H1 (cell line): ENCODE results near the gene JAG2. TPM values are rescaled to one million over a fixed set of nuclear protein-coding genes. Genes with fewer than 3 reads are reported as not detected.

Experiments
- CTCF ChIA-PET: fragments of 300-600 bp; sonication (Branson Sonifier 250); formaldehyde crosslinking; loops from one replicate; lab custom pipeline; 2021; ENCODE audit not compliant: partially characterized antibody; lab: Charles Lee
- POLR2A ChIA-PET: fragments of 300-600 bp; sonication (Branson Sonifier 250); formaldehyde crosslinking; loops from one replicate; lab custom pipeline; 2021; ENCODE audit warnings: inconsistent platforms; ENCODE audit not compliant: partially characterized antibody; lab: Charles Lee
- DNase-seq, 2 experiments: peaks; one replicate each; pipeline versions ENCODE4 v3.0.0 to v3.0.0-alpha.2; 2010 to 2022; ENCODE audit warnings: low spot score in 2 of 2, low read depth in 1 of 2, mixed read lengths in 1 of 2
- FAIRE-seq: peaks from 2 replicates; lab custom pipeline; 2011; peaks lifted over from hg19 to GRCh38; lab: Jason Lieb, UNC
- H2AFZ ChIP-seq: 2 replicates; pipeline ENCODE4 v1.8.1; 2012; ENCODE audit warnings: low read length, inconsistent platforms
- H2AK5ac ChIP-seq: 2 replicates; pipeline ENCODE4 v1.6.1; 2013; ENCODE audit warnings: low read depth, low read length
- H2BK120ac ChIP-seq: replicated peaks from 2 replicates; pipeline ENCODE3; 2013; ENCODE audit warnings: low read depth, low read length, inconsistent platforms
- H2BK12ac ChIP-seq: 2 replicates; pipeline ENCODE4 v1.6.1; 2013; ENCODE audit warnings: low read depth, low read length
- H2BK15ac ChIP-seq: 2 replicates; pipeline ENCODE4 v1.6.1; 2013; ENCODE audit warnings: low read length
- H2BK20ac ChIP-seq: 2 replicates; pipeline ENCODE4 v1.6.1; 2013; ENCODE audit warnings: low read length
- H2BK5ac ChIP-seq: 2 replicates; pipeline ENCODE4 v1.6.1; 2013; ENCODE audit warnings: low read depth, low read length
- H3K14ac ChIP-seq: 2 replicates; pipeline ENCODE4 v1.6.1; 2013; ENCODE audit warnings: inconsistent platforms; ENCODE audit not compliant: insufficient read length
- H3K18ac ChIP-seq: 2 replicates; pipeline ENCODE4 v1.6.1; 2013; ENCODE audit warnings: low read length; ENCODE audit errors: extremely low read depth
- H3K23ac ChIP-seq: 2 replicates; pipeline ENCODE4 v1.6.1; 2013; ENCODE audit warnings: inconsistent platforms; ENCODE audit not compliant: insufficient read length
- H3K23me2 ChIP-seq: 2 replicates; pipeline ENCODE4 v1.6.1; 2013; ENCODE audit warnings: low read depth, low read length
- H3K27ac ChIP-seq: 2 replicates; pipeline ENCODE4 v1.6.1; 2011; ENCODE audit warnings: low read depth, low read length, inconsistent platforms
- H3K27me3 ChIP-seq, 4 experiments: replicated peaks in 1 of 4; 1 replicate in 1 of 4; 2 replicates in 3 of 4; pipeline versions ENCODE4 v1.6.1 to v1.8.1; 2011 to 2013; ENCODE audit warnings: low read length in 3 of 4, mild to moderate bottlenecking in 3 of 4, inconsistent platforms in 2 of 4, mixed read lengths in 2 of 4, moderate library complexity in 1 of 4; ENCODE audit not compliant: control insufficient read depth in 3 of 4, insufficient read depth in 3 of 4; ENCODE audit errors: extremely low read depth in 1 of 4
- H3K36me3 ChIP-seq, 4 experiments: 2 replicates each; pipeline versions ENCODE4 v1.6.1 to v1.8.1; 2011 to 2013; ENCODE audit warnings: mild to moderate bottlenecking in 4 of 4, low read length in 3 of 4, moderate library complexity in 2 of 4, control low read depth in 1 of 4, inconsistent platforms in 1 of 4; ENCODE audit not compliant: insufficient read depth in 4 of 4, control insufficient read depth in 2 of 4
- H3K4ac ChIP-seq: replicated peaks from 2 replicates; pipeline ENCODE3; 2013; ENCODE audit warnings: low read length, low read depth, mixed read lengths, inconsistent platforms; ENCODE audit not compliant: insufficient read length
- H3K4me1 ChIP-seq, 4 experiments: replicated peaks in 1 of 4; 1 replicate in 1 of 4; 2 replicates in 3 of 4; pipeline versions ENCODE4 v1.6.1 to v1.8.1; 2011 to 2013; ENCODE audit warnings: low read length in 3 of 4, inconsistent platforms in 2 of 4, mixed read lengths in 1 of 4; ENCODE audit not compliant: insufficient read depth in 4 of 4, control insufficient read depth in 3 of 4
- H3K4me2 ChIP-seq, 2 experiments: 2 replicates each; pipeline versions ENCODE4 v1.6.1 to v1.8.1; 2011 to 2013; ENCODE audit warnings: low read depth in 2 of 2, low read length in 2 of 2, control low read depth in 1 of 2, inconsistent platforms in 1 of 2, mild to moderate bottlenecking in 1 of 2; ENCODE audit not compliant: insufficient read depth in 1 of 2
- H3K4me3 ChIP-seq, 4 experiments: fragments of 200-600, 300-600 bp in 1 of 4; sonication (generic), shearing (Covaris generic), sonication (Bioruptor Twin) in 1 of 4; 2 replicates each; pipeline versions ENCODE4 v1.5.1 to v1.8.1; 2011 to 2016; ENCODE audit warnings: low read length in 4 of 4, low read depth in 3 of 4, control low read depth in 2 of 4, inconsistent platforms in 2 of 4, mild to moderate bottlenecking in 2 of 4, mixed read lengths in 1 of 4, moderate library complexity in 1 of 4; ENCODE audit not compliant: insufficient read depth in 2 of 4; ENCODE audit errors: extremely low read depth in 1 of 4
- H3K56ac ChIP-seq: replicated peaks from 2 replicates; pipeline ENCODE3; 2013; ENCODE audit warnings: low read depth, mild to moderate bottlenecking, mixed read lengths, low read length, inconsistent platforms; ENCODE audit not compliant: insufficient read length
- H3K79me1 ChIP-seq: 2 replicates; pipeline ENCODE4 v1.6.1; 2013; ENCODE audit warnings: low read depth, low read length, control low read depth
- H3K79me2 ChIP-seq, 2 experiments: 2 replicates each; pipeline versions ENCODE4 v1.6.1 to v1.8.1; 2012 to 2013; ENCODE audit warnings: low read length in 2 of 2, mild to moderate bottlenecking in 2 of 2, inconsistent platforms in 1 of 2; ENCODE audit not compliant: insufficient read depth in 2 of 2, control insufficient read depth in 1 of 2
- H3K9ac ChIP-seq, 4 experiments: replicated peaks in 1 of 4; 1 replicate in 1 of 4; 2 replicates in 3 of 4; pipeline versions ENCODE4 v1.6.1 to v1.8.1; 2011 to 2013; ENCODE audit warnings: low read depth in 3 of 4, low read length in 3 of 4, control low read depth in 2 of 4, mild to moderate bottlenecking in 2 of 4, moderate library complexity in 2 of 4, inconsistent platforms in 1 of 4; ENCODE audit errors: extremely low read depth in 1 of 4
- H3K9me3 ChIP-seq, 2 experiments: 2 replicates each; pipeline versions ENCODE4 v1.6.1 to v1.8.1; 2012 to 2013; ENCODE audit warnings: mild to moderate bottlenecking in 2 of 2, moderate library complexity in 2 of 2, control low read depth in 1 of 2, inconsistent platforms in 1 of 2, low read depth in 1 of 2, low read length in 1 of 2, mixed read lengths in 1 of 2; ENCODE audit not compliant: insufficient read depth in 2 of 2
- H4K20me1 ChIP-seq, 2 experiments: replicated peaks in 1 of 2; 2 replicates each; pipeline versions ENCODE3 to v1.8.1; 2011 to 2013; ENCODE audit warnings: inconsistent platforms in 2 of 2, low read length in 2 of 2, mild to moderate bottlenecking in 1 of 2; ENCODE audit not compliant: insufficient read depth in 2 of 2, control insufficient read depth in 1 of 2
- H4K5ac ChIP-seq: 2 replicates; pipeline ENCODE4 v1.6.1; 2013; ENCODE audit warnings: low read length, low read depth, mixed read lengths, inconsistent platforms; ENCODE audit not compliant: insufficient read length
- H4K8ac ChIP-seq: 2 replicates; pipeline ENCODE4 v1.8.0; 2013; ENCODE audit warnings: mild to moderate bottlenecking, moderate library complexity, low read length, inconsistent platforms; ENCODE audit not compliant: insufficient read depth; ENCODE audit errors: extremely low read depth
- H4K91ac ChIP-seq: replicated peaks from 2 replicates; pipeline ENCODE3; 2013; ENCODE audit warnings: low read length, mixed read lengths, inconsistent platforms; ENCODE audit not compliant: insufficient read length
- ASH2L ChIP-seq: fragments of 200-600, 300-600 bp; sonication (generic); IDR thresholded peaks from one replicate; pipeline ENCODE4 v1.7.1; 2017; ENCODE audit warnings: low read length
- ATF3 ChIP-seq: IDR thresholded peaks from 2 replicates; pipeline ENCODE4 v1.6.1; 2011; ENCODE audit warnings: low read depth, mild to moderate bottlenecking, low read length; ENCODE audit not compliant: insufficient read depth
- CBX8 ChIP-seq: fragments of 300-800, 300-1000 bp; sonication (generic); IDR thresholded peaks from 2 replicates; pipeline ENCODE4 v1.7.1; 2016; ENCODE audit warnings: low read depth, low read length, borderline replicate concordance
- EZH2 ChIP-seq: fragments of 200-600 bp; sonication (generic); IDR thresholded peaks from 2 replicates; pipeline ENCODE4 v1.7.1; 2012; ENCODE audit warnings: low read depth, mild to moderate bottlenecking, moderate library complexity, low read length, inconsistent platforms; ENCODE audit not compliant: severe bottlenecking
- HDAC6 ChIP-seq: IDR thresholded peaks from one replicate; pipeline ENCODE4 v1.7.1; 2012; ENCODE audit warnings: low read depth, mild to moderate bottlenecking, inconsistent platforms, low read length, moderate library complexity
- KDM1A ChIP-seq: fragments of 200-600, 300-600 bp; sonication (generic); IDR thresholded peaks from 2 replicates; pipeline ENCODE4 v1.7.1; 2016; ENCODE audit warnings: mild to moderate bottlenecking, low read length, borderline replicate concordance
- RFX5 ChIP-seq: IDR thresholded peaks from 2 replicates; pipeline ENCODE4 v1.6.1; 2011; ENCODE audit warnings: low read depth, low read length, improper control_type of control experiment, borderline replicate concordance
- SIRT6 ChIP-seq: IDR thresholded peaks from one replicate; pipeline ENCODE4 v1.7.1; 2012; ENCODE audit warnings: low read length, inconsistent platforms
- TAF1 ChIP-seq: IDR thresholded peaks from 2 replicates; pipeline ENCODE4 v1.6.1; 2011; ENCODE audit warnings: mild to moderate bottlenecking, low read depth, low read length
- TCF12 ChIP-seq: IDR thresholded peaks from 2 replicates; pipeline ENCODE4 v1.6.1; 2011; ENCODE audit warnings: low read depth, mild to moderate bottlenecking, low read length
- USF2 ChIP-seq: IDR thresholded peaks from 2 replicates; pipeline ENCODE4 v1.6.1; 2011; ENCODE audit warnings: low read length, improper control_type of control experiment
- WGBS, 2 experiments: shearing (Covaris generic) in 1 of 2; methylation state at CpG; one replicate each; pipeline versions ENCODE4 v1.1.6 to v1.1.7; 2013 to 2015; ENCODE audit warnings: low lambda C conversion rate in 2 of 2, mixed read lengths in 2 of 2, inconsistent platforms in 1 of 2, low coverage in 1 of 2, missing lambda C conversion rate in 1 of 2; ENCODE audit not compliant: insufficient replicate concordance in 2 of 2, insufficient coverage in 1 of 2, insufficient read length in 1 of 2; ENCODE audit errors: extremely low coverage in 1 of 2, missing lambda C conversion rate in 1 of 2; 5-methylcytosine and 5-hydroxymethylcytosine counted together
- polyA plus RNA-seq, 7 experiments: library from polyadenylated mRNA; depleted of rRNA in 3 of 7; stranded (reverse) in 5 of 7; unstranded in 2 of 7; fragments of >200 nt in 5 of 7; fragments of 200-250 nt in 2 of 7; gene quantifications; 1 replicate in 5 of 7; 2 replicates in 1 of 7; 4 replicates in 1 of 7; pipeline versions ENCODE4 v1.2.1 to v1.2.3, GENCODE V29; 2011 to 2013; ENCODE audit warnings: missing spikeins in 2 of 7, mixed read lengths in 2 of 7
- total RNA-seq: library from RNA; stranded (reverse); fragmentation: NEBNext Ultra II Directional; extraction: Animal tissue kit (Norgen Biotek cat#: 25700); gene quantifications from 2 replicates; pipeline ENCODE4 v1.2.1, GENCODE V29; 2021

The JAG2 gene
- total and polyA plus RNA-seq, 2 of the 8 experiments (the other 6 are each of a cell fraction or from before 2014, with no cell fraction given), result 2.8 to 6.2 TPM

GRCh38 chr14:105161964-105162668, 6.5 kb downstream of the JAG2 start:
- H3K9ac ChIP-seq, result no peak overlapping the region
- no peak for TF ChIP-seq SIRT6
- TF ChIP-seq TAF1, result no peak
- no peak for TF ChIP-seq CBX8
- TF ChIP-seq TCF12, result no peak
- TF ChIP-seq RFX5, result no peak
- TF ChIP-seq USF2, result no peak
- no peak for TF ChIP-seq KDM1A
- no peak for TF ChIP-seq ASH2L
- no peak for TF ChIP-seq EZH2
- TF ChIP-seq HDAC6, result no peak
- TF ChIP-seq ATF3, result no peak

More at GRCh38 chr14:105161964-105162668, 6.5 kb downstream of the JAG2 start:
- no peak overlapping the region for H3K14ac ChIP-seq
- H3K36me3 ChIP-seq, result no peaks in the 10 kb centered on the region
- peaks cover 7 to 20% of the 10 kb centered on the region in 2 experiments for H4K20me1 ChIP-seq
- FAIRE-seq, result no peak
- H3K4me1 ChIP-seq, result no peaks in the 10 kb centered on the region; a peak in 3 of 7 replicates
- 0 out of 2 replicates have a peak, but pooled peaks cover 1% of the 10 kb centered on the region for H3K23me2 ChIP-seq
- WGBS, 2 experiments, result 95% methylated on average over 6 of the region's 10 CpGs; no CpG with 5 or more reads in 1 of the 2 experiments
- H2BK15ac ChIP-seq, result 0 out of 2 replicates have a peak overlapping the region, but pooled peaks have one; percentile 6
- ChIA-PET CTCF (no interaction called here), POLR2A (no interaction called here)
- H3K18ac ChIP-seq, result peak overlapping the region; percentile 53; the same call in 1 of the 2 replicates
- H3K56ac ChIP-seq, result no peak overlapping the region
- peaks cover 5% of the 10 kb centered on the region for H3K79me1 ChIP-seq
- H2BK20ac ChIP-seq, result peak overlapping the region; percentile 3; the same call in 1 of the 2 replicates
- H3K23ac ChIP-seq, result no peak overlapping the region
- H4K91ac ChIP-seq, result peak overlapping the region; percentile 84
- H2BK5ac ChIP-seq, result peak overlapping the region; percentile 2; the same call in 1 of the 2 replicates
- peak overlapping the region; percentile 56; the same call in 1 of the 2 replicates for H2BK12ac ChIP-seq
- no peak overlapping the region for H3K4me2 ChIP-seq
- no peak for DNase-seq
- H3K9me3 ChIP-seq, result no peaks in the 10 kb centered on the region
- peak overlapping the region; percentile 12 for H3K4ac ChIP-seq
- no peak overlapping the region for H2AFZ ChIP-seq
- no peak overlapping the region; the same call in 1 of the 2 replicates for H2AK5ac ChIP-seq
- H3K27me3 ChIP-seq, result peaks cover 4 to 11% (median 8%) of the 10 kb centered on the region in 4 experiments
- H4K5ac ChIP-seq, result no peak overlapping the region
- H4K8ac ChIP-seq, result peak overlapping the region; percentile 93
- H3K27ac ChIP-seq, result no peak overlapping the region
- H2BK120ac ChIP-seq, result no peak overlapping the region
- no peak overlapping the region for H3K4me3 ChIP-seq
- no peaks in the 10 kb centered on the region for H3K79me2 ChIP-seq
